ENCODE results near the gene DNAL1.

Gene DNAL1

GRCh38 chr14:73729556-73730265 lies 84.9 kb downstream of the DNAL1 start:
- DNase-seq (ENCODE audit: low spot score), result no peak
- TF ChIP-seq, protein P1, sequence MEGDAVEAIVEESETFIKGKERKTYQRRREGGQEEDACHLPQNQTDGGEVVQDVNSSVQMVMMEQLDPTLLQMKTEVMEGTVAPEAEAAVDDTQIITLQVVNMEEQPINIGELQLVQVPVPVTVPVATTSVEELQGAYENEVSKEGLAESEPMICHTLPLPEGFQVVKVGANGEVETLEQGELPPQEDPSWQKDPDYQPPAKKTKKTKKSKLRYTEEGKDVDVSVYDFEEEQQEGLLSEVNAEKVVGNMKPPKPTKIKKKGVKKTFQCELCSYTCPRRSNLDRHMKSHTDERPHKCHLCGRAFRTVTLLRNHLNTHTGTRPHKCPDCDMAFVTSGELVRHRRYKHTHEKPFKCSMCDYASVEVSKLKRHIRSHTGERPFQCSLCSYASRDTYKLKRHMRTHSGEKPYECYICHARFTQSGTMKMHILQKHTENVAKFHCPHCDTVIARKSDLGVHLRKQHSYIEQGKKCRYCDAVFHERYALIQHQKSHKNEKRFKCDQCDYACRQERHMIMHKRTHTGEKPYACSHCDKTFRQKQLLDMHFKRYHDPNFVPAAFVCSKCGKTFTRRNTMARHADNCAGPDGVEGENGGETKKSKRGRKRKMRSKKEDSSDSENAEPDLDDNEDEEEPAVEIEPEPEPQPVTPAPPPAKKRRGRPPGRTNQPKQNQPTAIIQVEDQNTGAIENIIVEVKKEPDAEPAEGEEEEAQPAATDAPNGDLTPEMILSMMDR (IDR thresholded peaks at IDR 0.05), result no peak
- Histone ChIP-seq H3K27ac (peak overlapping the region; percentile 30 to 62), H3K4me3 (no peak overlapping the region)

DNA sequence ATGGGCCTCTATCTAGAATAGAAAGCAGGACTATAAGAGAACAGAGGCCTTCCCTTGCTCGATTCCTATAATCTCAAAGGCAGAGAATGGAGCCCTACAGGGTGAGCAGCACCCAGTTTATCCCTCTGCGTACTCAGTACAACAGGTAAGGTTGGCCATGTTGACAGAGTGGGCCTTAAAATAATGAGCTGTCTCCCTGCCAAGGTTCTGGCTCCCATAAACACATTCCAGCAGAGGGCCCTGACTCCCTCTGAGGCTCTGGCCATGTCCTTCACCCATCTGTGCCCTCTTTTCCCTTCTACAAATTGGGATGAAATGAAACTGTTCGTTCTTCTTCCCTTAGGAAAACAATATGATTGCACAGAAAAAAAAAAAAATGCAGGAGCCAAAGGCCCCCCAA lies 86.3 kb downstream of the DNAL1 start:
- no peak for DNase-seq (ENCODE audit: low spot score)
- Histone ChIP-seq H3K4me3 (no peak overlapping the region), H3K27ac (peak overlapping the region in 1 of 2 donors; percentile 19)
- TF ChIP-seq, protein P1 (IDR thresholded peaks at IDR 0.05), result no peak

DNA sequence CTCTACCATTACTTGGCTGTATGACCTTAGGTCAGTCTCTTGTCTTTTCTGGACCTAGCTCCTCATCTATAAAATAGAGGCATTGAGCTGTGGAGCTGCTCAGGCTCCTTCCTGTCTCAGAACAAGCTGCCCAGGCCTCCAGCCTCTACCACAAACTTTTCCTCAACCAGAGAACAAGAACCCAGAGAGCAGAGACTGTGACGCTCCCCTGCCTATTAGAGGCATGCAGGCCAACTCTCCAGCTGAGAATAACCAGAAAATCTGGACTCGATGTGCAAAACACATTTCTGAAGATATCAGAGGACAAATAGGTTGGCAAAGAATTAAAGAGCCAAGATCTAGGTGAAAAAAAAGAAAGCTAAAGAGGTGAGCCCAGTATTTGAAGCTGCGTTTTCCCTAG lies 87.2 kb downstream of the DNAL1 start:
- Histone ChIP-seq H3K4me3 (no peak overlapping the region), H3K27ac (no peak overlapping the region)
- no peak for DNase-seq (ENCODE audit: low spot score)
- TF ChIP-seq, protein P1 (IDR thresholded peaks at IDR 0.05), result no peak

GRCh38 chr14:73736842-73737241 lies 92.1 kb downstream of the DNAL1 start:
- H3K4me3 ChIP-seq, result no peak overlapping the region
- DNase-seq (ENCODE audit: low spot score), result no peak
- TF ChIP-seq, protein P1 (IDR thresholded peaks at IDR 0.05), result no peak
- no peak overlapping the region for H3K27ac ChIP-seq

- Histone ChIP-seq H3K4me3 (no peak overlapping the region), H3K27ac (peak overlapping the region; percentile 78 to 95)
- TF ChIP-seq, protein P1 (IDR thresholded peaks at IDR 0.05), result no peak
- no peak for DNase-seq (ENCODE audit: low spot score)
Observed at GRCh38 chr14:73738518-73739173, 93.9 kb downstream of the DNAL1 start.

DNA sequence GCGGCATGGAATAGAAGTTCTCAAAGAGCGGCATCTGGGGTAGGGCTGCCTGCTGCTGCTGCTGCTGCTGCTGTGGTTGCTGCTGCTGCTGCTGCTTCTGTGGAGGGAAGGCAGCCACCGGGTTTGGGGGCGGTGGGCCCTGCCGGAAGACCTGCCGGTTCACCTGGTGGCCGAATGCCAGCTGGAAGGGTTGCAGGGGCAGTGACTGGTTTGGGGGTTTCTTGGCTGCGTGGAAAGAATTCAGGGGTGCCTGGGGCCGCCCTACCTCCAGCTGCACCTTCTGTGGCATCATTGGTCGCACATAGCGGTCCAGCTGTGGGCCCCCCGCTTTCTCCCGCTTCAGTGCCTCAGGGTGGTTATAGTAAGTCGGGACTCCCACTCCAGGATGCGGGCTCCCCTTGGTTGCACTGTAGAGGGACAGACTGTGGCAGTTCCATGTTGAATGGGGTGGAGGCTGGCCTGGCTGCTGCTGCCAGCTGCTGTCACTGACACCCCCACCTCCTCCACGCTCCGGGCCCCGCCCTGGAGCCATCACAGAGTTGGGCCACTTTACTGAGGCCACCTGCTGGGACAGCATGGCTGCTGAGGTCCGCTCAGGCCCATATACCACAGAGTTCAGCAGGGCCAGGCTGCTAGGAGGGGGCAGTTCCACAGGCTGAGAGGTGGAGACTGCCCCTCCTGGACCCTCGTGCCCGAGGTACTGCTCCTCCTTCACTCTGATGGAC lies 94.5 kb downstream of the DNAL1 start:
- Histone ChIP-seq H3K27ac (peak overlapping the region; percentile 78 to 95), H3K4me3 (peak overlapping the region; percentile 37)
- TF ChIP-seq, protein P1 (IDR thresholded peaks at IDR 0.05), result no peak
- peak; percentile 73 for DNase-seq (ENCODE audit: low spot score)

Measured in coronary artery (tissue), 2 donors.